Liver (tissue), 9 donors: ENCODE results near the gene ATF7. TPM values are rescaled to one million over a fixed set of nuclear protein-coding genes. Genes with fewer than 3 reads are reported as not detected.

Source experiments
- DNase-seq: peaks from one replicate; pipeline ENCODE4 v3.0.0-alpha.2; 2017; ENCODE audit warnings: low spot score
- H3K27ac ChIP-seq, 2 donors: one replicate each; pipeline ENCODE4 v1.7.0; 2013; ENCODE audit warnings: inconsistent platforms in 2 of 2, low read length in 2 of 2, control low read depth in 1 of 2, low read depth in 1 of 2, mild to moderate bottlenecking in 1 of 2
- H3K27me3 ChIP-seq, 4 donors: one replicate each; pipeline versions ENCODE4 v1.6.1 to v1.7.0; 2013; ENCODE audit warnings: low read length in 3 of 4, inconsistent platforms in 1 of 4, mild to moderate bottlenecking in 1 of 4, moderate library complexity in 1 of 4; ENCODE audit not compliant: control insufficient read depth in 4 of 4, insufficient read depth in 4 of 4
- H3K36me3 ChIP-seq, 4 donors: one replicate each; pipeline versions ENCODE4 v1.6.1 to v1.7.0; 2013; ENCODE audit warnings: low read length in 3 of 4, mild to moderate bottlenecking in 3 of 4, low read depth in 1 of 4, moderate library complexity in 1 of 4; ENCODE audit not compliant: control insufficient read depth in 4 of 4, insufficient read depth in 3 of 4
- H3K4me1 ChIP-seq, 4 donors: one replicate each; pipeline versions ENCODE4 v1.6.1 to v1.7.0; 2013; ENCODE audit warnings: low read length in 3 of 4, mild to moderate bottlenecking in 3 of 4, moderate library complexity in 1 of 4; ENCODE audit not compliant: control insufficient read depth in 4 of 4, insufficient read depth in 4 of 4
- H3K4me3 ChIP-seq, 3 donors: one replicate each; pipeline versions ENCODE4 v1.6.1 to v1.7.0; 2013; ENCODE audit warnings: low read length in 3 of 3, control low read depth in 1 of 3, low read depth in 1 of 3, mild to moderate bottlenecking in 1 of 3
- H3K9ac ChIP-seq, 2 donors: one replicate each; pipeline ENCODE4 v1.7.0; 2013; ENCODE audit warnings: low read length in 2 of 2, mild to moderate bottlenecking in 2 of 2, moderate library complexity in 2 of 2, control low read depth in 1 of 2, low read depth in 1 of 2
- H3K9me3 ChIP-seq, 4 donors: one replicate each; pipeline versions ENCODE4 v1.6.1 to v1.7.0; 2013; ENCODE audit warnings: low read length in 3 of 4; ENCODE audit not compliant: control insufficient read depth in 4 of 4
- CTCF ChIP-seq: fragments of 150-350 bp; IDR thresholded peaks from 2 replicates; pipeline ENCODE4 v1.5.1; 2017; ENCODE audit warnings: improper control_type of control experiment, low read depth, low read length; ENCODE audit not compliant: missing input control
- EGR1 ChIP-seq, 2 donors: IDR thresholded peaks; 2 replicates each; pipeline ENCODE4 v1.6.1; 2016 to 2018; ENCODE audit warnings: antibody characterized with exemption in 2 of 2, low read depth in 2 of 2
- FOXA1 ChIP-seq: IDR thresholded peaks from 2 replicates; pipeline ENCODE4 v1.6.1; 2016; ENCODE audit warnings: antibody characterized with exemption
- FOXA2 ChIP-seq: IDR thresholded peaks from 2 replicates; pipeline ENCODE4 v1.6.1; 2016; ENCODE audit warnings: antibody characterized with exemption
- GABPA ChIP-seq, 2 donors: IDR thresholded peaks in 1 of 2; conservative IDR thresholded peaks in 1 of 2; 2 replicates each; pipeline ENCODE4 v1.6.1; 2016; ENCODE audit warnings: antibody characterized with exemption in 2 of 2, mild to moderate bottlenecking in 1 of 2, moderate library complexity in 1 of 2
- HNF4A ChIP-seq, 2 donors: conservative IDR thresholded peaks; 2 replicates each; pipeline ENCODE4 v1.6.1; 2016; ENCODE audit warnings: antibody characterized with exemption in 2 of 2, mild to moderate bottlenecking in 2 of 2
- HNF4G ChIP-seq: IDR thresholded peaks from 2 replicates; pipeline ENCODE4 v1.6.1; 2016; ENCODE audit warnings: antibody characterized with exemption
- JUND ChIP-seq, 2 donors: IDR thresholded peaks; 2 replicates each; pipeline ENCODE4 v1.6.1; 2016; ENCODE audit warnings: antibody characterized with exemption in 2 of 2
- NR2F2 ChIP-seq: IDR thresholded peaks from 2 replicates; pipeline ENCODE4 v1.6.1; 2016; ENCODE audit warnings: antibody characterized with exemption
- RAD21 ChIP-seq, 2 donors: IDR thresholded peaks; 2 replicates each; pipeline ENCODE4 v1.6.1; 2016; ENCODE audit warnings: antibody characterized with exemption in 2 of 2, mild to moderate bottlenecking in 2 of 2
- REST ChIP-seq: IDR thresholded peaks from 2 replicates; pipeline ENCODE4 v1.6.1; 2016; ENCODE audit warnings: antibody characterized with exemption, mild to moderate bottlenecking
- RXRA ChIP-seq, 2 donors: IDR thresholded peaks; 2 replicates each; pipeline ENCODE4 v1.6.1; 2017 to 2018; ENCODE audit warnings: antibody characterized with exemption in 2 of 2, mild to moderate bottlenecking in 1 of 2
- SP1 ChIP-seq: IDR thresholded peaks from 2 replicates; pipeline ENCODE4 v1.6.1; 2018; ENCODE audit warnings: antibody characterized with exemption, mild to moderate bottlenecking
- TAF1 ChIP-seq: conservative IDR thresholded peaks from 2 replicates; pipeline ENCODE4 v1.6.1; 2016; ENCODE audit warnings: antibody characterized with exemption, mild to moderate bottlenecking
- YY1 ChIP-seq: IDR thresholded peaks from 2 replicates; pipeline ENCODE4 v1.6.1; 2016; ENCODE audit warnings: antibody characterized with exemption, mild to moderate bottlenecking
- ZBTB33 ChIP-seq: IDR thresholded peaks from 2 replicates; pipeline ENCODE4 v1.6.1; 2016; ENCODE audit warnings: antibody characterized with exemption
- WGBS: extraction: QIAGEN DNeasy Blood & Tissue Kit; methylation state at CpG from one replicate; pipeline ENCODE4 v1.1.7; 2013; 5-methylcytosine and 5-hydroxymethylcytosine counted together
- polyA plus RNA-seq, 2 donors: library from polyadenylated mRNA; stranded (reverse) in 1 of 2; unstranded in 1 of 2; fragments of 200-250 nt in 1 of 2; fragments of >200 nt in 1 of 2; fragmentation: Nextera tagmentation in 1 of 2; extraction: Ambion mirVana in 1 of 2; gene quantifications; one replicate each; pipeline versions ENCODE4 v1.2.1 to v1.2.3, GENCODE V29; 2013 to 2015
- total RNA-seq, 2 donors: library from RNA; depleted of rRNA; stranded (reverse); fragments of >200 nt; gene quantifications; one replicate each; pipeline ENCODE4 v1.2.3, GENCODE V29; 2014
- TF ChIP-seq, protein P1 (sequence below): IDR thresholded peaks from 2 replicates; pipeline ENCODE4 v1.6.1; 2016; ENCODE audit warnings: antibody characterized with exemption
- TF ChIP-seq, protein P2 (sequence below): IDR thresholded peaks from 2 replicates; pipeline ENCODE4 v1.6.1; 2016; ENCODE audit warnings: antibody characterized with exemption
- donor health status: healthy.
- donor health status: healthy.
- donor health status: healthy.
- donor health status: healthy.
- donor health status: healthy.

ATF7 gene
- total and polyA plus RNA-seq, 4 donors = 5.3 to 14.5 (median 9.9) TPM

DNA sequence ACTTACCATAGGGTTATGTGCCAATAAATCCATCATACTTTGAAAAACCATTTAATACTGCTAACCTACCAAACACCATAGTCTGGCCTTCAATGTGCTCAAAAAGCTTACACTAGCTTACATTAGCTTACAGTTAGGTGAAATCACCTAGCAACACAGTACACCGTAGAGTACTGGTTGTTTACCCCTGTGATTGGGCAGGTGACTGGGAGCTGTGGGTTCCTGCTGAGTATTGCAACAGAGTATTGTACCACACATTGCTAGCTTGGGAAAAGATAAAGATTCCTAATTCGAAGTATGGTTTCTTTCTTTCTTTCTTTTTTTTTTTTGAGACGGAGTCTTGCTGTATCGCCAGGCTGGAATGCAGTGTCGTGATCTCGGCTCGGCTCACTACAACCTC is 44.1 kb upstream of the ATF7 start:
- H3K4me1 ChIP-seq = peaks cover 0 to 7% (median 5%) of the 10 kb centered on the region in 4 donors
- H3K36me3 ChIP-seq = peaks cover 9 to 41% (median 37%) of the 10 kb centered on the region in 4 donors
- 93% methylated on average over 7 of the region's 7 CpGs for WGBS
- no peak for DNase-seq
- H3K27ac ChIP-seq = no peak overlapping the region
- no peak overlapping the region for H3K9ac ChIP-seq
- no peaks in the 10 kb centered on the region for H3K27me3 ChIP-seq
- H3K9me3 ChIP-seq = no peaks in the 10 kb centered on the region
- no peak overlapping the region for H3K4me3 ChIP-seq
- no peak for TF ChIP-seq SP1
- no peak for TF ChIP-seq RXRA (IDR thresholded peaks at IDR 0.05)
- no peak for TF ChIP-seq FOXA1
- TF ChIP-seq CTCF = no peak
- TF ChIP-seq RAD21 (IDR thresholded peaks at IDR 0.05) = no peak
- TF ChIP-seq TAF1 = no peak

DNA sequence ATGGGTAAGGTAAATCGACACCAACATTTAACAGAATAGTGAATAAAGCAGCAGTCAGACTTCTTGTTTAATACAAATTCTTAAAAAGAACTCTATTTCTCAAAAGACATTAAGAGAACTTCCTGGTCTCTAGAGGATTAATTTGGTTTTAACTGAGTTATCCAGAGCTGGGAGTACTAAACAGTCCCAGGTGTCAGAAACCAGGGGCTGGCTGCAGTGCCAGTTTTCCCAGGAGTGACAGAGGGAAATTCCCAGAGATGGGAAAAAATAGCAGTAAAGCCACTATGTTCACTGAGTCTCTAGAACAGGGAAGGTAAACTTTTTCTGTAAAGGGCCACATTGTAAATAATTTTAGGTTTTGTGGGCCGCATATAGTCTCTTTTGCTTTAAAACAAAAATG is 40.9 kb upstream of the ATF7 start:
- TF ChIP-seq SP1 (no peak), FOXA2 (no peak)
- Histone ChIP-seq H3K9ac (no peak overlapping the region), H3K4me3 (no peak overlapping the region), H3K4me1 (no peaks in the 10 kb centered on the region), H3K27ac (no peak overlapping the region), H3K36me3 (peaks cover 11 to 52% (median 48%) of the 10 kb centered on the region in 4 donors), H3K27me3 (no peaks in the 10 kb centered on the region), H3K9me3 (no peaks in the 10 kb centered on the region)
- 97% methylated on average over 2 of the region's 2 CpGs for WGBS
- no peak for DNase-seq

DNA sequence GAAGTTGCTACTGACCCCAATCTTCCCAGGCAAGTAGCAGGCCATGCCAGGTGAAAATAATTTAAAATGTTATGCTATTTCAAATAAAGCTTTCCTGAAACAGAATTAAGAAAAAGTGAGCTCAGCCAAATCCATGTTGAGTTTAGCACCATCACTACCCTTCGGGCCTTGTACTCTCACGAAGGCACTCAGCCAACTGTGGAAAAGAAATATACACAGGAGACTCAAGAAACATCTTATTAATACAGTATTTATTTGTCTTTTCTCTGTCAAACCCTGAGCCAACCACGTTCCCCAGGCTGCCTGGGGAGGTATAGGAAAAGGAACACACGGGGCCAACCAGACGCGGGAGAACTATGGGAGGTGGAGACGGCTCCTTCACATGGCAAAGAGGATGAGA is 38.8 kb upstream of the ATF7 start:
- no peak overlapping the region for H3K4me3 ChIP-seq
- H3K9me3 ChIP-seq = no peaks in the 10 kb centered on the region
- H3K27ac ChIP-seq = no peak overlapping the region
- TF ChIP-seq EGR1 (IDR thresholded peaks at IDR 0.05; ENCODE audit: low read depth in 2 of 2) = no peak
- TF ChIP-seq RXRA (IDR thresholded peaks at IDR 0.05) = no peak
- TF ChIP-seq NR2F2 = no peak
- TF ChIP-seq ZBTB33 = no peak
- TF ChIP-seq, protein P1, sequence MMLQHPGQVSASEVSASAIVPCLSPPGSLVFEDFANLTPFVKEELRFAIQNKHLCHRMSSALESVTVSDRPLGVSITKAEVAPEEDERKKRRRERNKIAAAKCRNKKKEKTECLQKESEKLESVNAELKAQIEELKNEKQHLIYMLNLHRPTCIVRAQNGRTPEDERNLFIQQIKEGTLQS = no peak
- TF ChIP-seq HNF4A (conservative IDR thresholded peaks at IDR 0.05) = no peak
- TF ChIP-seq FOXA1 = no peak
- TF ChIP-seq CTCF = no peak
- no peak for TF ChIP-seq JUND (IDR thresholded peaks at IDR 0.05)
- TF ChIP-seq GABPA (IDR thresholded peaks at IDR 0.05 in 1 of 2, conservative IDR thresholded peaks at IDR 0.05 in 1 of 2) = no peak
- no peak for TF ChIP-seq YY1
- no peak for TF ChIP-seq RAD21 (IDR thresholded peaks at IDR 0.05)
- TF ChIP-seq HNF4G = no peak
- TF ChIP-seq REST = no peak
- TF ChIP-seq FOXA2 = no peak
- no peak for TF ChIP-seq SP1
- TF ChIP-seq, protein P2, sequence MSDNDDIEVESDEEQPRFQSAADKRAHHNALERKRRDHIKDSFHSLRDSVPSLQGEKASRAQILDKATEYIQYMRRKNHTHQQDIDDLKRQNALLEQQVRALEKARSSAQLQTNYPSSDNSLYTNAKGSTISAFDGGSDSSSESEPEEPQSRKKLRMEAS = no peak
- no peak for TF ChIP-seq TAF1
- no peak for DNase-seq
- peaks cover 11 to 43% (median 38%) of the 10 kb centered on the region in 4 donors for H3K36me3 ChIP-seq
- H3K9ac ChIP-seq = no peak overlapping the region
- H3K27me3 ChIP-seq = no peaks in the 10 kb centered on the region
- H3K4me1 ChIP-seq = peaks cover 2 to 6% (median 5%) of the 10 kb centered on the region in 4 donors
- WGBS = 91% methylated on average over 7 of the region's 7 CpGs
